ENCODE data around the gene POC1A.
A peak's percentile ranks its signal among the peaks of the same experiment; 100 is the strongest.

Gene POC1A

DNA sequence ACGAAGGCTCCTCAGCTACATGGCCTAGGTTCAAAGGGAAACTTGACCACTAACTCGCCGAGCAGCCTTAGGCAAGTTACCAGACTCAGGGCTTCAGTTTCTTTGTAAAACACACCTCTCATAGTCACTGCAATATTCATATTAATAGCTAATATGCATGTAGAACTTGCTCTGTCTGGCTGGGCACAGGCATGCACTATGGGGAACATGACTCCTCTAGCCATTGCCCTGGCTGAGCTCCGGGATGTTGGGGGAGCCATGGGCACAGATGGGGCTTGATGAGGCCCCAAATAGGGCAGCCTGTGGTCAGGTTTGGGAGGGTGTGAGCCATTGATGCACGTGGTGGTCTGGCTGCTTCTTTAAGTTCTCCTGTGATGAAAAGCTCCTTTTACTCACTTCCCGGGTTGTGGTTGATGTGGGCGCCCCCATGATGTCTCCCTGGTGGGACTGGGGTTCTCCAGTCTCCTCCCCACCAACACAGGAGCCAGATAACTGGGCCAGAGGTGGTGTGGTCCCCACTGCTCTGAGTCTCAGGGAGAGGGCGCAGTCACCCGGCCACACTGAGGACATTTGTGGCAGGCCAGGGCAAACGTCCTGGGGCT lies 68.4 kb downstream of the POC1A start:
- DNase-seq (ENCODE audit: low spot score), result no peak

GRCh38 chr3:52084954-52085680 lies 69.1 kb downstream of the POC1A start:
- DNase-seq (ENCODE audit: low spot score), result peak; percentile 3

- DNase-seq (ENCODE audit: low spot score), result no peak
Observed at GRCh38 chr3:52084216-52084945, 69.8 kb downstream of the POC1A start.

DNA sequence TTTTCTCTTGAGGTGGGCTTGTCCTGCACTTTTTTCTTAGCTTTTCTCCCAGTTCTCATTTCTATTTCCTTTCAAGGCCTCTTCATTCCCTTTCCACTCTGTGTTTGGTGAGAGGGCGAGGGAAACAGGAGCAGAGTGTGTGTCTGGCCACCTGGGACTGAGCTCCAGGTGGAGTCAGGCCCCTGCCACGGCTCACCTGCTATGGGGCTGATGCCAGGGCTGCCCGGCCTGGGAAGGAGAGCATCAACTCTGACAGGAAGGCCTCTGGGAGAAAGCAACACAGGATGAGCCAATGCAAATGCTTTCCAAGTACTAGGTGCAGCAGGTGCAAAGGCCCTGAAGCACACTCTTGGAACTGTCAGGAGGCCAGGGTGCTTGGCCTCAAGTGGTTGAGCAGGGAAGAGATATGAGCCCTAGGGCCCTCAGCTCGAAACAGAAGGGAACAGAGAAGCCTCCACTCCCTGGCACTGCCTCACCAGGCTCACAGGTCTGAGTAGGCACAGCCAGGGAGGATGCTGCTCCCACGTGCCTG lies 70.6 kb downstream of the POC1A start:
- DNase-seq (ENCODE audit: low spot score), result no peak

DNA sequence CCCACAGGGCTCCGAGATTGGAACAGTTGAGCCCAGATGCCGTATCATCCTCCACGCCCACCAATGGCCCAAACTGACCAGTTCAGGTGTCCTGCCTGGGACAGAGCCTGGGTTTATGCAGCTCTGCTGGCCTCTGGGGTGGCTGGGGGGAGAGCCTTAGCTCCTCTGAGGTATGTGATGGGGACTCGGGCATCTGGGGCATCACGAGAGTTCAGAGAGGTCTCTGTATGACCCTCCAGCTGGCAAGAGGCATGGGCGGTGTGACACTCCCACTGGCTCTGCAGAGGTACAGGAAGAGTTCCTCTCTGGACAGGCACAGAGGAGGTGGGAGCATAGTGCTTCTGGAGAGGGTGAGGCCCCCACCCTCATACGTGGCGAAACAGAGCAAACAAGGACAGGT lies 71.3 kb downstream of the POC1A start:
- no peak for DNase-seq (ENCODE audit: low spot score)

- no peak for DNase-seq (ENCODE audit: low spot score)
Observed at GRCh38 chr3:52080830-52081719, 73.1 kb downstream of the POC1A start.

DNA sequence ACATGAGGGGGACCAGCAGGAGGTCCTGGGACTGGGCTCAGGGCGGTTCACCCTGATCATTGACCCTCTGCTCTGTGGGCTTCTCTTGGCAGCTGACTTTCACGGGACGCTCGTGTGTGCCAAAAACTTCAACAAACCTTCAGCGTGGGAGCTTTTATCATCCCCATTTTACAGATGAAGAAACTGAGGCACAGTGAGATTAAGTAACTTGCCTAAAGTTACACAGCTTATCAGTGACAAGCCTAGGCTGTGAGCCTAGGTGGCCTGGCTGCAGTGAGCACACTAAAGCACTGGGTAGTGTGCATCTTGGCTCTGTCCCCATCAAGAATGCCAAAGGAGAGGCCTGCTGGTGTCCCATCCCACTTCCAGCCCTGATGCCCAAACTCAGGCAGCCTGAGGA lies 74.3 kb downstream of the POC1A start:
- no peak for DNase-seq (ENCODE audit: low spot score)

- DNase-seq (ENCODE audit: low spot score), result no peak
Observed at GRCh38 chr3:52078781-52079560, 75.3 kb downstream of the POC1A start.

DNA sequence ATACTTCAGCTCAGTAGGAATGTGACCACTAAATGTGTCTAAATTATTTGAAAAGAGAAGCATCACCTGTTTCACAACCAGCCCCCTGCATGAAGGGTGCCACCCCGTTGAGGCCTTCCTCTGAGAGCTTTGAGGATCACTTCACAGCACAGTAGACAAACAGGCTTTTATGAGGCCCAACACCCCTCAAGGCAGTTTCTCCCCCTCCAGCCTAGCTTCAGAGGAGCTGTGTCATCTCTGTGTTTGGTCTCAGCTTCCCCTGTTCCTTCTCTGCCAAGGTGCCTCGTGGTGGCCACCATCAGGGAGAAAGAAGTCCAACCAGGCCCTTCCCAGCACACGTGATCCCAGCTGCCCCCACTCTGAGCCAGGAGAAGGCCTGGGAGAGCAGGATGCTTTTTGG lies 76.3 kb downstream of the POC1A start:
- DNase-seq (ENCODE audit: low spot score), result no peak

DNA sequence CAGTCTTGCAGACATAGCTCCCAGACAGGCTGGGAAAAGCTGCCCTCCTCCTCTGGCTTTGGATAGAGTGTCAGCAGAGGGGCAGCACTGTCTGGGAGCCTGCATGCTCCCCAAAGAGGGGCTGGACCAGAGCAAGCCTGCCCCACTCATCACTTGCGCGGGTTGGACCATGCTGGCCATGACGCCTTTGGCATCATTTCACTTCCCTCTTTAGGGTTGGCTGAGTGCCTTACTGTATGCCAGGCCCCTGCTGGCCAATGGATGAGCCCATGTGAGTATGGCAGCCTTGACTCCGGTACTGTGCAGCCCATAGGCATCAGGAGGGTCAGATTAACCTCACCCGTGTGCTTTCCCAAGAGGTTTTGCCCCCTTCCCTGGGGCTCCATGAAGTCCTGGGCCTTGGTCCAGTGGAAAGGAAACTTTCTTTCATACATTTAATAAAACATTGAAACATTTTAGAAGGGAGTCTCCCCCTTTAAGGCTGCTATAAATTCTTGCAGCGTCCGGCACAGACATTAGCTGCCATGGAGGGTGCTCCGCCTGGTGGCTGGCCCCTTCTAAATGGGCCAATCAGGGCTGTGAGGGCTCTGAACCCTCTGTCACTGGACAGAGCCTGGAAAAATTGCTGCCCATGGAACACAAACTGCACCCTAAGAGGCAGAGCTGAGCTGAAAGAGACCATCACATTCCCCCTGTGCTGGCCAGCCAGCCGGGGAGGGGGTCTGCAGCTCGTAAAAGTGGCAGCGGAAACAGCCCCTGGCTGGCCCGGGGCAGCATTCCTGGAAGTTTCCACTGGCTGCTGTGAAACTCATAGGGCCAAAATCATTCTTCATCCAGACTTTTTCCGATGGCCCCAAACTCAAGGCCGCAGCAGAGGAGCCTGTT lies 77.1 kb downstream of the POC1A start:
- DNase-seq (ENCODE audit: low spot score), result no peak

DNA sequence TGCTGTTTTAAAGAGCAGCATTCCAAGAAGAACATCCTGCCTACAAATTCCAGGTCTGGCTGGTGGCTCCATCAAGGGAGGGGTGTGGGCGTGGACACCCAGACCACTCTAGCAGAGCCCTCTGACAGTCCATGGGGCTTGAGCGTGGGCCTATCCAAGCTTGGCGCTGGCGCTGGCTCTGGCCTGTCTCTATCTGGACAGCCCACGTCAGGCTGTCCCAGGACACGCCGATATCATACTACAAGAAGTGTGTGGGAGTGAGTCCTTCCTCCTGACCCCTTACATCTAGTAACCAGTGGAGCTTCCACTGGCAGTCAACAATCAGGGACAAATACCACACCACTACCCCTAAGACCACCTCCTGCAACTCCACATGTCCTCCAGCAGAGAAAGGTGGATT lies 80.7 kb downstream of the POC1A start:
- no peak for DNase-seq (ENCODE audit: low spot score)

- DNase-seq (ENCODE audit: low spot score), result no peak
Observed at GRCh38 chr3:52072471-52072870, 81.8 kb downstream of the POC1A start.

DNA sequence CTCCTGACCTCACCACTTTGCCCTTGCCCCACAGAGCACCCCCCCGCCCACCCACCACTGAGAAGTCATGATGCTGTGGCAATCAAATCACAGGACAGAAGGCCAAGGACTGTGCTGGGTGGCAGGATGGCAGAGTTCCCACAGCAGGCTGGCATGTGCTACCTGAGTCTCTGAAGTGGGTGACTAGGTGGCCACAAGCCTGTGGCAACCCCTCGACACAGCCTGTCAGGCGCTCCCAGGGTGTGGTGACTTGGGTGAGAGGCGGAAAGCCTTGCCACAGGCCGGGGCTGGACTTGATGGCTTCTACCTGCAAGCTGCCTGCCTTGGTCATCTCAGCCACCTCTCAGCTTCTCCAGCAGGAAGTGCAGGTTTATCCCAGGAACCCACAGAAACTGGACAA lies 82.2 kb downstream of the POC1A start:
- DNase-seq (ENCODE audit: low spot score), result no peak

GRCh38 chr3:52070724-52071621 lies 83.2 kb downstream of the POC1A start:
- DNase-seq (ENCODE audit: low spot score), result no peak

- no peak for DNase-seq (ENCODE audit: low spot score)
Observed at GRCh38 chr3:52069855-52070254, 84.4 kb downstream of the POC1A start.

DNA sequence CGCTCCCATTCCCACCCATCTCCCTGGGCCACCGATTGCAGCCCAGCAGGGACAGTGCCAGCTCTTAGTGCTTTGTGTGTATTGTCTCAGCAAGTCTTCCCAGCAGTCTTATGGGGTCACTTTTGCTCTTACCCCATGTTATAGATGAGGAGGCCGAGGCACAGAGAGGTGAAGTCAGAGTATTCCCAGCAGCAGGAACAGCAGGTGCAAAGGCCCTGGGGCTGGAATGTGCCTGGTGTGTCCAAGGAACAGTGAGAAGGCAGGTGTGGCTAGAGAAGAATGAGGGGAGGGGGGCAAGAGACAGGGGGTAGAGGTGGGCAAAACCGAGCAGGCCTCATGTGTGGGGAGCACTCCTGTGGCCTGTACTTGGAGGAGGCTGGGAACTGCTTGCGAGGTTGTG lies 85.1 kb downstream of the POC1A start:
- no peak for DNase-seq (ENCODE audit: low spot score)

GRCh38 chr3:52068730-52069129 lies 85.5 kb downstream of the POC1A start:
- no peak for DNase-seq (ENCODE audit: low spot score)

- no peak for DNase-seq (ENCODE audit: low spot score)
Observed at GRCh38 chr3:52068055-52068571, 86.1 kb downstream of the POC1A start.

GRCh38 chr3:52067526-52067925 lies 86.7 kb downstream of the POC1A start:
- DNase-seq (ENCODE audit: low spot score), result no peak
